Activated CD8-positive, alpha-beta memory T cell treated with anti-CD3 and anti-CD28 coated beads for 36 hours (primary cell): Measurements from ENCODE around the gene MGAT4C. TPM values are rescaled to one million over a fixed set of nuclear protein-coding genes. Genes with fewer than 3 reads are reported as not detected.
"Not testable (repeated sequence)": the region's sequence is repeated elsewhere in the genome, so short reads cannot be mapped to it uniquely, and the experiment has no call there.

Source experiments
- CTCF ChIA-PET: fragments of 350-600 bp; sonication (Branson Sonifier 250); formaldehyde crosslinking; loops from one replicate; lab custom pipeline; 2021; ENCODE audit warnings: antibody characterized with exemption; lab: Charles Lee
- POLR2A ChIA-PET: fragments of 350-600 bp; sonication (Branson Sonifier 250); formaldehyde crosslinking; loops from one replicate; lab custom pipeline; 2021; ENCODE audit warnings: antibody characterized with exemption; lab: Charles Lee
- total RNA-seq, 2 experiments: library from RNA; stranded (reverse); gene quantifications; one replicate each; pipeline ENCODE4 v1.2.3, GENCODE V29; 2021

Gene MGAT4C
- total RNA-seq, result not detected

DNA sequence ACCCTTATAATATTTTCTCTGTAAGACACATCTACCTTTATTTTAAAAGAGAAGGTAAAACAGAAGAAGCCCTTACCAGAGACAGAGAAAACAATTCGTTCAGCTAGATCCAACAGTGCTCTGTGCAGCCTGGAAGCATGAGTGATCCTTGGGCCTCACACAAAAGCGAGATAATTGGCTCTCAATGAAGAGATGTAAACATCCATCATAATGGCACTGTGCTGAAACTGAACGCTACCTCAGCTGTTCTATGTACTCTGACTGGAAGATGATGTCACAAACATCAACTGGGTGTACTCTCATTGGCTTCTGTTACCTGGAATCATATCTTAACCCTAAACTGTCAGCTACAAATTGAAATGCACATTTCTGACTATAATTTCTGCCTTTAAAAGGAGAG lies at the start of gene MGAT4C:
Gene MGAT4C (minus strand): TSS at position 229 of the 400 bp plus-strand sequence.
- CTCF ChIA-PET, result no interaction called here

DNA sequence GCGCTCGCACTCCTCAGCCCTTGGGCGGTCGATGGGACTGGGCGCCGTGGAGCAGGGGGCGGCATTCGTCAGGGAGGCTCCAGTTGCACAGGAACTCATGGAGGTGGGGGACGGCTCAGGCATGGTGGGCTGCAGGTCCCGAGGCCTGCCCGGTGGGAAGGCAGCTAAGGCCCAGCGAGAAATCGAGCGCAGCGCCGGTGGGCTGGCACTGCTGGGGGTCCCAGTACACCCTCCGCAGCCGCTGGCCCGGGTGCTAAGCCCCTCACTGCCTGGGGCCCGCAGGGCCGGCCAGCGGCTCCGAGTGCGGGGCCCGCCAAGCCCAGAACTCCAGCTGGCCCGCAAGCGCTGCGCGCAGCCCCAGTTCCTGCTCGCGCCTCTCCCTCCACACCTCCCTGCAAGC lies 40.2 kb upstream of the MGAT4C start:
- CTCF ChIA-PET, POLR2A ChIA-PET: not testable (repeated sequence)

More for the DNA sequence above, at the start of gene MGAT4C:
- POLR2A ChIA-PET, result no interaction called here

DNA sequence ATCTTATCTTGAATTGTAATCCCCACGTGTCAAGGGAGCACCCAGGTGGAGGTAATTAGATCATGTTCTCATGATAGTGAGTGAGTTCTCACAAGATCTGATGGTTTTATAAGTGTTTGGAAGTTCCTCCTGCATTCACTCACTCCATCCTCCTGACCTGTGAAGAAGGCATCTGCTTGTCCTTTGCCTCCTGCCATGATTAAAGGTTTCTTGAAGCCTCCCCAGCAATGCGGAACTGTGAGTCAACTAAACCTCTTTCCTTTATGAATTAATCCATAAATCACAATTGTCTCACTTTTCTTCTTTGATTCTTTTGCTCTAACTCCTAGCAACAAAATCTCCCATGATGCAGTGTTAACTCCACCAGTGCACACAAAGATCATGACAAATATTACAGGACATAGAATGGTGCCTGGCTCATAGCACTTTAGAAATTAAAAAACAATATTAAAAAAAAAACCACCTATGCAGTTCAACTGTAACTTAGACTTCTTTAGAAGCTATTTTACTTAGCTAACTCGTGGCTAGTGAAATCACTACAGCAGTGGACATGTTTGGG lies 37.6 kb upstream of the MGAT4C start:
- ChIA-PET POLR2A (no interaction called here), CTCF (no interaction called here)

DNA sequence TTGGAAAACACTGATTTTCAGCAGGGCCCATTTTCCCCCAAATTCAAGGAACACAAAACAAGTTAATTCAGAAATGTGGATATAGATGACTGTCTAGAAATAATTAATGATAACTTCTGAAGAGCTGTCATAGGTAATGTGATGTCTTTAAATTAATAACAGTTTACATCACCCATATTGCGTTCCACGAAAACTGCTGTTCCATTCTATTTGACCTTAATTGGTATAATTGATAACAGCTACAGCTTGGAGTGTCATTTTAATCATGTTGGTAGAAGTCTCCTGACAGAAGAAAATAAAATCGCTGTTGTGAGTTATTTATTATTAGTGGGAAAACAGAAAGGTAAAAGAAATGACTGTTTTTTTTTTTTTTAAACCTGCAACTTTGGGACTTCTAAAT lies 36.3 kb upstream of the MGAT4C start:
- ChIA-PET POLR2A (no interaction called here), CTCF (no interaction called here)

DNA sequence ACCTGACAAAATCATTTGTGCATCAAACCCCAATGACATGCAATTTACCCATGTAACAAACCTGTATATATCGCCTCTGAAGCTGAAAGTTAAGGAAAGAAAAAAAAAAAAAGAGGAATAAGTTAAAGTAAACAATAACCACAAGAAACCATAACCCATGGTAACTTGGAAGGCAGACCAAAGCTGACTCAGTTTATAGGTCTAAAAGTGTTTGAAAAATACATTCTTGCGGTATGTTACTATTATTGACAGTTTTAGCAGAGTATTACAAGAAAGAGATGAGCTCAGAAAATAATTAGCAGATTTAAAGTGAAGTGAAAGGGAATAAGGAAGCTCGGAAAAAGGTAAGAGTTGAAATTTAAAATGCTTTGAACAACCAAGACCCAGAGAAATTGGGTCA lies 34.4 kb upstream of the MGAT4C start:
- ChIA-PET CTCF (no interaction called here), POLR2A (no interaction called here)

DNA sequence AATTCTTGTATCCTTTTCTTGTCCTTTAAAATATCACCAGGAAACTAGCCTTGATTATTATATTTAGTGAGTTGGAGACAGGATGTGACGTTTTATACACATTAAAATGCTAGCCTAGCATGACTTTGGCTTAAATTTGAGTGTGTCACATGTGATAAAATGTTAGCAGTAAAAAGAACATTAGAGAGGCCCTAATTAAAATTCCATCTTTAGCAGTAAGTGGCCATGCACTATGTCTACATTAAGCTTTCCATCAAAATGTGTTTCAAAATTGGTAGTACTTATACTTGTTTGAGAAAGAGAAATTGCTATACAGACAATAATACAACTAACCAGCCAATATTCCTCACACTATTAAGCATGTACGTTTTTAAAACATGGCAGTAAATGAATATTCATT lies 29.9 kb upstream of the MGAT4C start:
- POLR2A ChIA-PET, result no interaction called here
- CTCF ChIA-PET, result no interaction called here

DNA sequence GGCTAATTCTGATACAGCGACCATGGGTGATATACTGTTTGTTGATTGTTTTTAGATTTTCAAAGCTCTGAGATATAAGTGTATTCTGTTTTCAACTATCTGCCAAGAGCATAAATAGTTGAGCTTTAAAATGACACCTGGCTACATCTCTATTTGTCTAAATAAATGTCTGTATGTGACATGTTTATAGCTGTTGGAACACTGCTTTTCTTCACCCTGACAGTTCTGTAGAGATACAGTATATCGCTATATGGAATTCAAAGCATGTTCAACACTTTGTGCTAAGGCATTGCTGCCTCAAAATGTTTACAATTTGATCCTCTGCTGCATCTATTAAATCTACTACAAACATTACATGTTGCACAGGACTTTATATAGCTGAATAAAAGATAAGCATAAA lies 27.4 kb upstream of the MGAT4C start:
- ChIA-PET POLR2A (no interaction called here), CTCF (no interaction called here)

DNA sequence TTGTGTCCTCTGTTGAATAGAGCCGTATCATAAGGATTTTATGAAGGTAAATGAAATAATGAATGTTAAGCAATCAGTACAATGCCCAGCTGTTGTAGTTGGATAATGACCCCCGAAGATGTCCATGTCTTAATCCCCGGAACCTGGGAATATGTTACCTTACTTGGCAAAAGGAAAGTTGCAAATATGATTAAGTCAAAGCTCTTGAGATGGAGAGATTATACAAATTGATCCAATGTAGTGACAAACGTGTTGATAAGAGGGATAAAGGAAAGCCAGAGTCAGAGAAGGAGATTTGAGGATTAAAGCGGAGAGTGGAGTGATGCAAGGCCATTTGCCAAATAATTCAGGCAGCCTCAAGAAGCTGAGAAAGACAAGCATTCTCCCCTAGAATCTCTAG lies 19.2 kb upstream of the MGAT4C start:
- CTCF ChIA-PET, result no interaction called here
- POLR2A ChIA-PET, result no interaction called here

DNA sequence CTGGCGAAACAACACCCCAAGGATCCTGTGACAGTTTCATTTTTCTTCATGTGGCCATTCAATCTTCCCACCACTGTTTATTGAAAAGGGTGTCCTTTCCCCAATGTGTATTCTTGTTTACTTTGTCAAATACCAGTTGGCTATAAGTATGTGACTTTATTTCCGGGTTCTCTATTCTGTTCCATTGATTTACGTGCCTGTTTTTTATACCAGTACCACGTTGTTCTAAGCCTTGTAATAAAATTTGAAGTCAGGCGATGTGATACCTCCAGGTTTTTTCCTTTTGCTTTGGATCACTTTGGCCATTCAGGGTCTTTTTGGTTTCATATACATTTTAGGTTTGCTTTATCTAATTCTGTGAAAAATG lies 9.1 kb upstream of the MGAT4C start:
- ChIA-PET POLR2A (no interaction called here), CTCF (no interaction called here)

DNA sequence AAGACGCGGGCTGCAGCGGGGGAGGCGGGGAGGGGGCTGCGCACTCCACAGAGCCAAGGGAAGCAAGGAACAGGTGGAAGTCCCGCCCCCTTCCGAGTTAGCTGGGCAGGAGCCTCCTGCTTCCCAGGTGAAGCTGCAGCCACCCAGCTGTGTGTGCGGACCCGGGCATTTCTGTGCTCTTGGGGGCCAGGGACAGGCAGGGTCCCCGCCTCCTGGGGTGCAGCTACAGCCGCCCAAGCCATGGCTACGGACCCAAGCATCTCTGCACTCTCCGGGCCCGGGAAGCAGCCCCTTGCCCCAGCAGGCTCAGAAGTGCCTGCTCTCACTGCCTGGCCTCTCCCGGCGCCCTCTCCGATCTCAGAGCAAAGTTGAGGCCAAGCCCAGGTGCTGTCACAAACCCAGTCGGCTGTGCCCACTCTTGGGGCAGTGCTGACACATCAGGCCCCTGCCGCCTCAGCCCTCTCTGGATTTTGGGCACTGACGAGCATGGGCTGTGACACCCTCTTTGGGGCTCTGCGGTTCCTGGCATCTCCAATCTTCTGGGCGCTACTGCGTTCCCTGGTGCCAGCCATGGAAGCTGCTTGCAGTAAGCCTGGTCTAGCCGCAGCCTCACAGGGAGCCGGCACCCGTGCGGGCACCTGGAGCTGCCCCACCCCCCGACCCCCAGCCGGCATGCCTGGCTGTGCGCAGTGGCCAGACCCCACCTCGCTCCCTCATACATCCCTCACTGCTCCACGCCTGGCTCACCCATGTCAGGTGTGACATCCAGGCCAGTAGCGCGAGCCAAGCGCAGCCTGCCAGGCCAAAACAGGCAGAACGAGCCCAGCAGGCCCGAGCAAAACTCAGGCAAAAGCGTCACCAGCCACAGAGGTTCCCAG lies 8.5 kb upstream of the MGAT4C start:
- ChIA-PET CTCF (no interaction called here), POLR2A (no interaction called here)

DNA sequence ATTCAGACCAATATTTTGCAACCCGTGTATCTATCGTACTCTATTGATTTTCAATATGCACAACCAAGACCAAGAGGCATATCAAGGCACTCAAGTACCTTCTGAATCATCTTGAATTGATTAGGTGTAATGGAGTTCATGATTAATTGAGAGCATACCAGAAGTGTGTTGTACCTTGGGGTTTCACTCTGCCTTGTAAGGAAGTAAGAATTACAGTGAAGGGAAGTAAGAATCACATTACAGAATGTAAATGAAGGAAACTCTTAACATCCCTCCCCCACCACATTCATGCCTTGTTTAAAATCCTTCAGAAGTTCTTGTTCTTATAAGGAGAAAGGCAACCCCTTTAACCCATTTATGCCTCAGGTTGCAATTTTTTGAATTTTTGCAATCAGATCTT lies 5.4 kb upstream of the MGAT4C start:
- ChIA-PET POLR2A (no interaction called here), CTCF (no interaction called here)

DNA sequence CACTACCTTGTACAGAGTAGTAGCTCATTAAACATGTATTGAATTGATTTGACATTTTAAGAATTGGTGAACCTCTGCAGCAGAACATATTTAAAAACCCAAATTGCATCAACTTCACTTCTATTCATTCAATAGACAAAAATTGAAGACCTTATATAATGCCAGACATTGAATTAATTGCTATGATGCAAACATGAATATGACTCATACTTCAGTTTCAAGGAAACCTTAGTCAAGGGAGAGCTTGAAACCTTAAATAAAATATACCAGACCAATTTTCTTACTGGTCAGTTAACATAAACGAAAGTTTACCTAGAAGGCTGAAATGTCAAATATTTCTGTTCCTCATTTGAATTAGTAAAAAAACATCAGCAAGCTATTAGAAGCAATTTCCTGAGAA lies 5.0 kb upstream of the MGAT4C start:
- POLR2A ChIA-PET, result no interaction called here
- CTCF ChIA-PET, result no interaction called here

DNA sequence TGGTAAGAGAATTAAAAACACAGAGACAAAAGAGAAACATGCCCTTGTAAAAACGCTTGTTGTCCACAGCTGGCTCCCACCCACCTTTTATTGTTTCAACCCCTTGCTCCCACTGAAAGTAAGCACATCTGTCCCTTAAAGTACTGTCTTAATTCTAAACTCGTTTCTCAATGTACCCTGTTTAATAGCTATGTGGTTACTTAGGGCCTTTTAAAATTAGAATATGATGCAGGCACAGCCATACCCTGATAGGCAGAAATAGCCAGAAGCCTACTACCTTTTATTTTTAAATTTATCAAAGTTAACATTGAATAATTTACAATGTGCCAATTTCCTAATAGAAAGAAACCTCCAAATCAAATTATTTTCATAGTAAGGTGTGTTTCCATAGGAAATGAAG lies 4.0 kb upstream of the MGAT4C start:
- ChIA-PET CTCF (no interaction called here), POLR2A (no interaction called here)

DNA sequence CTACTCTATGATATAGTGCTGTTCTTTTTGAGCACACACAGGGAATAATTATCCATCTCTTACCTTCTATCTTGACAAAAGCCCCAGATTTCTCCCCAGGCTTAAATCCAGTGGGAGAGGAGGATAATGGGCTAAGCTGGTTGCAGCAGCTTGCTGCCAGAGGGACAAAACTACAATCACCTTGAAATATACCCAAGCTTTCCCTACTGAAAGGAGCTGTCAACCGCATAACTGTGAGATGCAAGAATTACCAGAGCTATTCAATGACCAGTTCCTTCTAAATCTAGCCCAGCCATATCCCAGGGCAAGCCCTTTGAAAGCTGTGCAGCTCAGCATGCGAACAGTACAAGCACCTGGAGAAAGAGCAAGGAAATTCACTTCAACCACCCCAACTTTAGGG lies 943 bp upstream of the MGAT4C start:
- ChIA-PET POLR2A (no interaction called here), CTCF (no interaction called here)

DNA sequence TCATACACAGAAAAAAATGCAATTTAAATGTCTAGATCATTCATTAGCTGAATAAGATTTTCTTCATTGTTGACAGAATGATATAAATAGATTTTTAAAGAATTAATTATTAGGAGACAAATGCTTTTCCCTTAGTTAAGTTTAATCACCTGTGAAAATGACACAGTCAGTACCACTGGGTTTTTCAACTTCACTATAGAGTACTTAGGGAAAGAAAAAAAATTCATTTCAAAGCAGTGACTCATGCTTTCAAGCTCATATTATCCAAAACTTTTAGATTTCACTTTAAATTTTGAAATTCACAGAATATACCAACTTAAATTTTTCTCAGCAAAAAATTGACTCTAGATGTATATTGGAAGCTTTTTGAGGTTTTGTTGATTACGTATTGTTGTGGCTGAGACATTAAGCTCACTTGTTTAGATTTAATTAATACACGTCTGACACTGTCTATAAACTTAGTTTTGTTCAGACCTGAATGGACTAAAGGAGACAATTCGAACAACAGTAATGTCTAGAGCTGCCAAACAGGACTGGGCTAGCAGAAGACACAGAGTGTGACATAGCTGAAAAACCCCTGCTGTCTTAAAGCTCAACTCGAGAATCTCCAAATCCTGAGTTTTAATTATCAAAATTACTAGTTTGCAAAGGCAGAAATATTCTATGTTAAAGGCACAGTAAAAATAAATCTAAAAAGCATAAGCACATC lies 1.6 kb downstream of the MGAT4C start:
- ChIA-PET POLR2A (no interaction called here), CTCF (no interaction called here)

DNA sequence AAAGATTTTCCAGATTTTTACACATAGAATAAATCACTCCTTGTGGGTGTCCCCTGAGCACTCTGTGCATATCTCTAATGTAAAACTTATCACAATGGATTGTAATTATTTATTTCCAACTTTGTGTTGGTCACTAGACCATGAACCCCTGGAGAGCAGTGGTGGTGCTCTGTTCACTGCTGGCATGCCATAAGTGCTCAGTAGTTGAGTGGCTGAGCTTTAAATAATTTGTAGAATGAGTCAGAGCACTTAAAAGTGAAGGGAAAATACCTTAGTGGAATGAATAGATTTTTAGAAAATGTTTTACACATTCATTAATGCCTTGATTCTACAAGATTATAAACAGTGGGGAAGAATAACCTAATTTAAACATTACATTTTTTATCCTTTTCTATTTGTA lies 6.3 kb downstream of the MGAT4C start:
- CTCF ChIA-PET, result no interaction called here
- POLR2A ChIA-PET, result no interaction called here

DNA sequence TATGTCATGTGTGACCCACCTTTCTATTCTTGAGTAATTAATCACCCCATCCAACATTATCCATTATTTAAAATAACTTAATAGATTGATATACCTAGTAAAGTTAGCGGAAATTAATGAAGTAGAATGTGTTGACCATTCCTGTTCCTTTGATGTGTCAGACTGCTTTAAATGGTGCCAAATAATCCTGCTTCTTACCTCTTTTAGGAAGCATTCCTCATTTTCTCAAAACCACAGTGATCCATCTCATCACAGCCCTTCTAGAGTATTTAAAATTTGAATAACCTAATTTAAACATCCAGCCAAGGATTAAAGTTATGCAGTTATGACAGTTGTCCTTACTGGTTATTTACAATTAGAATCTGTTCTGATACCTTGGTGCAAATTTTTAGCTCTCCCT lies 6.9 kb downstream of the MGAT4C start:
- CTCF ChIA-PET, result no interaction called here
- POLR2A ChIA-PET, result no interaction called here

DNA sequence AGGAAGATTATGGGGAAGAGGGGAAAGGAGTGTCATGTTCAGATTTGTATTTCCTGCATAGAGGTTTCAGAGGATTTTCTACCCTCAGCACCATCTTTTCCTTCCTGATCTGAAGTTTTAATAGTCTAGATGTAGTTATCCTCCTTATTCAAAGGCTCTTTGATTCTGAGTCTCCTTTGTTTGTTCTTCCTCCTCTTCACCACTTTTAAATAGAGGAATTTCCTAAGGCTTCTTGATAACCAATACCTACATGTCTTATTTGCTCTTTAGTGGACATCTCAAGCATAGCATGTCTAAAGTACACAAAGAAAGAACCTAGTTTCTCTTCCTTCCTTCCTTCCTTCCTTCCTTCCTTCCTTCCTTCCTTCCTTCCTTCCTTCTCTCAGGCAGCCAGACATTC lies 8.3 kb downstream of the MGAT4C start:
- ChIA-PET CTCF (no interaction called here), POLR2A (no interaction called here)

DNA sequence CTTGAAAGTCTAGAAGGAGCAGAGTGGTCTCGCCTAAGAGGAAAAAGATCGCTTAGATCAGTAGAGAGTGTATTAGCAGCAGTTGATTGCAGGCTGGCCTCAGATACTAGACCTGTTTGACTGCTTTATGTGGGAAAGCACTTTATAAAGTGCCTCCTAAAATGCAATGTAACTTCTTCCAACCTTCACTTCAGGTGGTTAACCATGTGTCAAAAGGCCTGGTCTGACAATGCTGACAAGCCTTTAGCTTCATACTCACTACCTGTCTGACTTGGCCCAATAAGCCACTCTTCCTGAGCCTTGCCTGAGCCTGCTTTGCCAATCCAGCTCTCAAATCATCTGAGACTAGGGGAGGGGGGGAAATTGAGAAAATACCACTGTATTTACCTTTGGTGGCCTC lies 14.6 kb downstream of the MGAT4C start:
- ChIA-PET POLR2A (no interaction called here), CTCF (no interaction called here)

DNA sequence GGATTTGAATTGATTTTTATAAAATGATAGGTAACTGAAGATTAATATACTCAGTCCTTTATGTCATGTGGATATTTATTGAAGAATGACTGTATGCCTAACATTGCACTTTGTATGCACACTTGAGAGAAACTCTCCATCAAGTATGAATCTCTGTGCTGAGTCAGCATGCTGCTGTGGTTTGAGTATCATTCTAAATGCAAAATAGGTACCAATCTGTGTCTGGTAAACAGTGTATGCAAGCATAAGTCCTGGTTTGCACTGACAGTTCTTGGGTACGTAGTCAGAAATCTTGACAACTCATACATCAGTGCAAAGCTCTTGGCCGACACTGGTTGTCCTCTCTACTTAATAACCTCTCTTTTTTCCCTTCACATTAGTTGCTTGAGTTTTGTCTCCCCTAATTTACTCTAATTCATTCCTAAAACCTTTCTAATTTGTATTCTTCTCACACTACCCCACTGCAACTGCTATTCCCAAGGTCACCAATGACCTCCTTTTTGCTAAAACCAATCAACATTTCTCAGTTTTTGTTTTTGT lies 21.8 kb downstream of the MGAT4C start:
- CTCF ChIA-PET, result no interaction called here
- POLR2A ChIA-PET, result no interaction called here

DNA sequence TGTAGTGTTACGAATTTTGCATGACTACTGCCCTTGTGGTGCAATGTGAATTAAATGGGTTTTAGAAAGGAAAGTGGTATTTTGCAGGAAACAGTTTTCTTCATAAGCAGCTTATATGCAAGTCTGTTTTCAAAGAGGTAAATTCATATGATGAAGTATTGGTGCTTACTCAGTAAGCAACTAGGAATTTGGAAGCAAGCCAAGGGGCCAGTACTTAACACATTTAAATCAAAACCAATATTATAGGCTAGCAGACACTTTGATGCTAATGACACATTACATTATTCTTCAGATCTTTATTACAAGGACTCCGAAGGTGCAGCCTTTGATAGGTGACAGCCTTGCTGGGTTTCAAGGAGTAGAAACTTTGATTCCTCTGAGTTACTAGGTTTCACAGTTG lies 23.1 kb downstream of the MGAT4C start:
- ChIA-PET POLR2A (no interaction called here), CTCF (no interaction called here)
